GM19239 (cell line): ENCODE measurements around the gene SHH.

Experiments used
- DNase-seq: peaks from one replicate; pipeline ENCODE4 v3.0.0; 2011; ENCODE audit warnings: low spot score; ENCODE audit not compliant: insufficient read length
- FAIRE-seq: peaks from 2 replicates; lab custom pipeline; 2011; peaks lifted over from hg19 to GRCh38; lab: Jason Lieb, UNC

The SHH gene

GRCh38 chr7:155775691-155776090 is 36.6 kb downstream of the SHH start:
- FAIRE-seq (no peak), DNase-seq (no peak)

GRCh38 chr7:155774947-155775346 is 37.3 kb downstream of the SHH start:
- FAIRE-seq: no peak
- DNase-seq: no peak

- FAIRE-seq: no peak
- no peak for DNase-seq
Measured at GRCh38 chr7:155773531-155773930, 38.7 kb downstream of the SHH start.

GRCh38 chr7:155770241-155770640 is 42.0 kb downstream of the SHH start:
- no peak for DNase-seq
- FAIRE-seq: no peak

- FAIRE-seq (no peak), DNase-seq (no peak)
Measured at GRCh38 chr7:155769701-155770100, 42.6 kb downstream of the SHH start.

GRCh38 chr7:155766966-155767916 is 45.0 kb downstream of the SHH start:
- FAIRE-seq (no peak), DNase-seq (no peak)

GRCh38 chr7:155766386-155766785 is 45.9 kb downstream of the SHH start:
- DNase-seq (no peak), FAIRE-seq (no peak)

GRCh38 chr7:155765458-155765857 is 46.8 kb downstream of the SHH start:
- no peak for DNase-seq
- no peak for FAIRE-seq

- peak; percentile 76 for FAIRE-seq
- no peak for DNase-seq
Measured at GRCh38 chr7:155764438-155764793, 47.8 kb downstream of the SHH start.

- peak; percentile 52 for DNase-seq
- FAIRE-seq: peak; percentile 89
Measured at GRCh38 chr7:155763691-155764437, 48.4 kb downstream of the SHH start.

GRCh38 chr7:155763122-155763521 is 49.1 kb downstream of the SHH start:
- FAIRE-seq (no peak), DNase-seq (no peak)

- FAIRE-seq (no peak), DNase-seq (no peak)
Measured at GRCh38 chr7:155762655-155763054, 49.6 kb downstream of the SHH start.

GRCh38 chr7:155762036-155762435 is 50.2 kb downstream of the SHH start:
- DNase-seq (no peak), FAIRE-seq (no peak)

GRCh38 chr7:155761162-155761561 is 51.1 kb downstream of the SHH start:
- DNase-seq: no peak
- FAIRE-seq: peak; percentile 28

- DNase-seq (no peak), FAIRE-seq (no peak)
Measured at GRCh38 chr7:155759740-155760430, 52.4 kb downstream of the SHH start.

- DNase-seq (no peak), FAIRE-seq (no peak)
Measured at GRCh38 chr7:155758348-155758747, 53.9 kb downstream of the SHH start.

GRCh38 chr7:155756322-155756721 is 55.9 kb downstream of the SHH start:
- FAIRE-seq (peak; percentile 62), DNase-seq (no peak)

GRCh38 chr7:155755026-155755425 is 57.2 kb downstream of the SHH start:
- DNase-seq: no peak
- FAIRE-seq: peak; percentile 28

GRCh38 chr7:155754165-155754564 is 58.1 kb downstream of the SHH start:
- DNase-seq (no peak), FAIRE-seq (peak; percentile 33)

GRCh38 chr7:155753446-155753965 is 58.8 kb downstream of the SHH start:
- FAIRE-seq (no peak), DNase-seq (no peak)
